GM04504 (cell line): ENCODE measurements around the gene GLT1D1.
"Not testable (repeated sequence)": the region's sequence is repeated elsewhere in the genome, so short reads cannot be mapped to it uniquely, and the experiment has no call there.

Experiments
- DNase-seq: peaks from one replicate; pipeline ENCODE4 v3.0.0-alpha.2; 2012; ENCODE audit warnings: low read depth

GLT1D1 gene

GRCh38 chr12:128820723-128821432, 32.4 kb upstream of the GLT1D1 start:
- DNase-seq = no peak

GRCh38 chr12:128823216-128823915, 29.9 kb upstream of the GLT1D1 start:
- no peak for DNase-seq

- DNase-seq = peak; percentile 83
Measured at GRCh38 chr12:128823916-128824839, 29.1 kb upstream of the GLT1D1 start, which contains the start of gene SLC15A4. SLC15A4 (minus strand) TSS chr12:128823958; CDS start chr12:128823943, 15 bp downstream.

GRCh38 chr12:128825835-128826234, 27.4 kb upstream of the GLT1D1 start:
- no peak for DNase-seq

GRCh38 chr12:128827724-128828123, 25.6 kb upstream of the GLT1D1 start:
- no peak for DNase-seq

GRCh38 chr12:128829861-128830504, 23.3 kb upstream of the GLT1D1 start:
- no peak for DNase-seq

GRCh38 chr12:128830505-128830893, 22.8 kb upstream of the GLT1D1 start:
- no peak for DNase-seq

- DNase-seq = no peak
Measured at GRCh38 chr12:128833418-128833817, 19.9 kb upstream of the GLT1D1 start.

GRCh38 chr12:128839885-128840284, 13.4 kb upstream of the GLT1D1 start:
- not testable (repeated sequence) for DNase-seq

- DNase-seq = no peak
Measured at GRCh38 chr12:128840862-128841468, 12.3 kb upstream of the GLT1D1 start.

- no peak for DNase-seq
Measured at GRCh38 chr12:128842579-128842978, 10.7 kb upstream of the GLT1D1 start.

GRCh38 chr12:128843538-128843937, 9.7 kb upstream of the GLT1D1 start:
- no peak for DNase-seq

- DNase-seq = no peak
Measured at GRCh38 chr12:128844031-128844635, 9.1 kb upstream of the GLT1D1 start.

GRCh38 chr12:128846671-128847070, 6.6 kb upstream of the GLT1D1 start:
- not testable (repeated sequence) for DNase-seq

- no peak for DNase-seq
Measured at GRCh38 chr12:128848371-128848770, 4.9 kb upstream of the GLT1D1 start.

GRCh38 chr12:128849806-128850205, 3.5 kb upstream of the GLT1D1 start:
- DNase-seq = not testable (repeated sequence)

- DNase-seq = no peak
Measured at GRCh38 chr12:128850400-128850799, 2.9 kb upstream of the GLT1D1 start.

GRCh38 chr12:128851429-128851828, 1.8 kb upstream of the GLT1D1 start:
- DNase-seq = not testable (repeated sequence)

GRCh38 chr12:128852026-128852698, 1.1 kb upstream of the GLT1D1 start:
- DNase-seq = no peak

GRCh38 chr12:128853600-128854197, 421 bp downstream of the GLT1D1 start:
- no peak for DNase-seq
